ENCODE measurements around the gene RAB3IL1. TPM values are rescaled to one million over a fixed set of nuclear protein-coding genes. Genes with fewer than 3 reads are reported as not detected.
A peak's percentile ranks its signal among the peaks of the same experiment; 100 is the strongest.

The RAB3IL1 gene
- total RNA-seq, 2 donors from 2014 or later = 9.7 to 14.9 TPM

DNA sequence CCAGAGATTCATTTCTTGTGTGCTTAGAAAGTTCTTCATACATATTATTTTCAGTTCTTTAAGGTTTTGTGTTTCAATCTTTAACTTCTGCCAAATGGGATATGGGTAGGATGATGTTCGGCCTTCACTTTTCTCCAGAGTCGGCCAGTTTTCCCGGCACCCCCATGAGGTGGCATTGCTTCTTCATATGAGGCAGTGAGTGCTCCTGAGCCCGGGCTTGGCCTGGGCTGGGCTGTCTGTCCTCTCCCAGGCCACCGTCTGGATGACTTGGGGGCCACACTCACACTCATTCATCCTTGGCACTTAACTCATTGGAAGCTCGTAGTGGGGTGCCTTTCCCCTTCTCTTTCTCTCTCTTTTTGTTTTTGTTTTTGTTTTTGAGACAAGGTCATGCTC, 65.5 kb downstream of the RAB3IL1 start:
- H3K27ac Mint-ChIP-seq = no peak overlapping the region
- no peak overlapping the region for H3K27ac ChIP-seq (ENCODE audit: low read depth, low read length)
- H3K4me1 Mint-ChIP-seq = no peaks in the 10 kb centered on the region
- peaks cover 86% of the 10 kb centered on the region for H3K36me3 ChIP-seq (ENCODE audit: control insufficient read depth, insufficient read depth, low read length)
- H3K9ac ChIP-seq (ENCODE audit: extremely low read depth, low read length, poor library complexity, severe bottlenecking) = no peak overlapping the region
- H3K4me1 ChIP-seq (ENCODE audit: control insufficient read depth, insufficient read depth, low read length) = no peaks in the 10 kb centered on the region
- TF ChIP-seq, protein P1, sequence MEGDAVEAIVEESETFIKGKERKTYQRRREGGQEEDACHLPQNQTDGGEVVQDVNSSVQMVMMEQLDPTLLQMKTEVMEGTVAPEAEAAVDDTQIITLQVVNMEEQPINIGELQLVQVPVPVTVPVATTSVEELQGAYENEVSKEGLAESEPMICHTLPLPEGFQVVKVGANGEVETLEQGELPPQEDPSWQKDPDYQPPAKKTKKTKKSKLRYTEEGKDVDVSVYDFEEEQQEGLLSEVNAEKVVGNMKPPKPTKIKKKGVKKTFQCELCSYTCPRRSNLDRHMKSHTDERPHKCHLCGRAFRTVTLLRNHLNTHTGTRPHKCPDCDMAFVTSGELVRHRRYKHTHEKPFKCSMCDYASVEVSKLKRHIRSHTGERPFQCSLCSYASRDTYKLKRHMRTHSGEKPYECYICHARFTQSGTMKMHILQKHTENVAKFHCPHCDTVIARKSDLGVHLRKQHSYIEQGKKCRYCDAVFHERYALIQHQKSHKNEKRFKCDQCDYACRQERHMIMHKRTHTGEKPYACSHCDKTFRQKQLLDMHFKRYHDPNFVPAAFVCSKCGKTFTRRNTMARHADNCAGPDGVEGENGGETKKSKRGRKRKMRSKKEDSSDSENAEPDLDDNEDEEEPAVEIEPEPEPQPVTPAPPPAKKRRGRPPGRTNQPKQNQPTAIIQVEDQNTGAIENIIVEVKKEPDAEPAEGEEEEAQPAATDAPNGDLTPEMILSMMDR (conservative IDR thresholded peaks at IDR 0.05) = no peak
- H3K36me3 Mint-ChIP-seq (ENCODE audit: low read depth) = peaks cover 62% of the 10 kb centered on the region
- H3K27me3 ChIP-seq (ENCODE audit: control insufficient read depth, insufficient read depth, low read length, poor library complexity, severe bottlenecking) = no peaks in the 10 kb centered on the region
- H3K9me3 ChIP-seq (ENCODE audit: control insufficient read depth, low read length) = no peaks in the 10 kb centered on the region
- no peak overlapping the region for H3K4me3 Mint-ChIP-seq
- WGBS, 2 experiments (ENCODE audit: insufficient coverage in 1 of 2, insufficient read length in 1 of 2) = 95 to 96% methylated on average over 4 to 6 of the region's 6 CpGs
- DNase-seq = no peak
- H3K4me3 ChIP-seq (ENCODE audit: low read length) = no peak overlapping the region
- H3K27me3 Mint-ChIP-seq (ENCODE audit: insufficient read depth) = no peaks in the 10 kb centered on the region
- no peaks in the 10 kb centered on the region for H3K9me3 Mint-ChIP-seq

DNA sequence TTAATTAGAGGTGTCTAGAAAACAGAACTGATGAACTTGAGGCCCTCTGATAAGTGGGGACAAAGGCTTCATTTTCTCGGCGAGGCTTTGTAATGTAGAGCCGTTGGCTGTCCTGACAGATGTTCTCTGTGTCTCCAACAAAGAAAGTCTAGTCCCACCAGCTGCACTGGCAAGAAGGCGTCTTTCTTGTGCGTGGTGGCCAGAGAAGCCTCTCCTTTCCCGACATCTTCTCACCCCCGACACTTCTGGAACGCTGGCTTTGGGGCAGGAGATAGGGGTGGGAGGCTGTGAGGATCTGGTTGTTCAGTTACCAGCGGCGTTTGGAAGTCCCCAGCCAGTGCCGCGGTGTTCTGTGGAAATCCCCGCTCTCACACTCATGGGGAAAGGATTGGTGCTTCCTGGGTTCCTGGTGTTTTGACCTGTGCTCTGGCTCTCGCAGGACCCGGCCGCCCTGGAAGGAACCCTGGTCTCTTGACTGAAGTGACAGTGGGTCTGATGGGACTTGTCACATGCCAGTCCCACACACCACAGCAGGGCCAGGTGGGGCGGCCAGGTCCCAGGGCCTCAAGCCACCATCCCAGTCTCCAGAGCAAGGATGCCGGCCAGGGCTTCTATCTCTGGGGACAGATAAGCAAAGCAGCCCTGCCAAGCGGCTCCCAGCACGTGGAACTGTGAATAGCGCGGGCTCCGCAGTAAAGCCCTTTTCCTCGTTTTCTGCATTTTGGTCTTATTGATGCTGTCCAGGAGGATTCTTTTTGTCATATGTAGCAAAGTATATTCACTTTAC, 66.1 kb downstream of the RAB3IL1 start:
- TF ChIP-seq, protein P1 (conservative IDR thresholded peaks at IDR 0.05) = no peak
- Mint-ChIP-seq H3K4me1 (no peaks in the 10 kb centered on the region), H3K27ac (no peak overlapping the region), H3K27me3 (ENCODE audit: insufficient read depth) (no peaks in the 10 kb centered on the region), H3K36me3 (ENCODE audit: low read depth) (peaks cover 67% of the 10 kb centered on the region), H3K9me3 (no peaks in the 10 kb centered on the region), H3K4me3 (no peak overlapping the region)
- DNase-seq = no peak
- H3K9me3 ChIP-seq (ENCODE audit: control insufficient read depth, low read length) = no peaks in the 10 kb centered on the region
- 92 to 94% methylated on average over 16 to 24 of the region's 24 CpGs for WGBS, 2 experiments (ENCODE audit: insufficient coverage in 1 of 2, insufficient read length in 1 of 2)
- H3K4me3 ChIP-seq (ENCODE audit: low read length) = no peak overlapping the region
- no peak overlapping the region for H3K9ac ChIP-seq (ENCODE audit: extremely low read depth, low read length, poor library complexity, severe bottlenecking)
- peaks cover 84% of the 10 kb centered on the region for H3K36me3 ChIP-seq (ENCODE audit: control insufficient read depth, insufficient read depth, low read length)
- H3K27ac ChIP-seq (ENCODE audit: low read depth, low read length) = peak overlapping the region; percentile 61
- no peaks in the 10 kb centered on the region for H3K27me3 ChIP-seq (ENCODE audit: control insufficient read depth, insufficient read depth, low read length, poor library complexity, severe bottlenecking)
- H3K4me1 ChIP-seq (ENCODE audit: control insufficient read depth, insufficient read depth, low read length) = no peaks in the 10 kb centered on the region

DNA sequence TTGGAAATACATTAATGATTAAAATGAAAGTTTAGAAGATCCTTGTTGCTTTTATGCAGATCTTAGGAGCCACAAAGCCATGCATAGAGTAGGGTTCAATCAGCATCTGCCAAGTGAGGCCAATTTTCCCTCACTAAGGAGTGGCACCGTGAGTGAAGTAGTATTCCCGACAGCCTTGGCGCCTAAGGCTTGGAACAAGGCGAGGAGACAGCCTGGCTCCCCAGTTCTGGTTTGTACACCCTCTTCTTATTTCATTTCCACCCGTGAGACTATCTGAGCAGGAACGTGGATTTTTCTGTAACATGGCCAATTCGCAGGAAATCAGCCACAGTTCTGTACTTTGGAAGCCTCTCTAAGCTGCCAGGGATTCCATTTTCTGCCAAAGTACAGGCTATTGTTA, 66.7 kb downstream of the RAB3IL1 start:
- Histone ChIP-seq H3K4me3 (ENCODE audit: low read length) (no peak overlapping the region), H3K9ac (ENCODE audit: extremely low read depth, low read length, poor library complexity, severe bottlenecking) (no peak overlapping the region), H3K27me3 (ENCODE audit: control insufficient read depth, insufficient read depth, low read length, poor library complexity, severe bottlenecking) (no peaks in the 10 kb centered on the region), H3K4me1 (ENCODE audit: control insufficient read depth, insufficient read depth, low read length) (no peaks in the 10 kb centered on the region), H3K36me3 (ENCODE audit: control insufficient read depth, insufficient read depth, low read length) (peaks cover 79% of the 10 kb centered on the region), H3K27ac (ENCODE audit: low read depth, low read length) (peak overlapping the region; percentile 61), H3K9me3 (ENCODE audit: control insufficient read depth, low read length) (no peaks in the 10 kb centered on the region)
- H3K27ac Mint-ChIP-seq = no peak overlapping the region
- no peaks in the 10 kb centered on the region for H3K9me3 Mint-ChIP-seq
- no peak overlapping the region for H3K4me3 Mint-ChIP-seq
- TF ChIP-seq, protein P1 (conservative IDR thresholded peaks at IDR 0.05) = no peak
- 95 to 98% methylated on average over 7 of the region's 7 CpGs for WGBS, 2 experiments (ENCODE audit: insufficient coverage in 1 of 2, insufficient read length in 1 of 2)
- H3K27me3 Mint-ChIP-seq (ENCODE audit: insufficient read depth) = no peaks in the 10 kb centered on the region
- no peaks in the 10 kb centered on the region for H3K4me1 Mint-ChIP-seq
- H3K36me3 Mint-ChIP-seq (ENCODE audit: low read depth) = peaks cover 68% of the 10 kb centered on the region
- no peak for DNase-seq

All from endodermal cell (in vitro differentiated cells).